Measurements from ENCODE around the gene ABCB1.

DNA sequence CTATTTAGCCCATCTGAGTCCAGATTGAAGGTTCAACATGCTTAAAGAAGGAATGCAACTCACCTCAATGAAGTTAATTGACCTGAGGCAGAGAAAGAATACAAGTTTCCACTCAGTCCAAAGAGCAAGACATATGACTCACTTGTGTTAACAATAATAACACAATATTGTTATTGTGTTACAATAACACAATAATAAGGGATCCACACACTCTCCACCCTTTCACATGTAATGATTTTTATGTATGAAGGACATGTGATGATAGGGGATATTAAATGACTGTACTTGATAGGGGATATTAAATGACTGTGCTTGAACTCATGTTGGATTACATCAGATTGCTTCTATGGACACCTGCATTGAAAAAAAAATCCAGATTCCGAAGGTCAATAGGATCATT is 3.6 kb upstream of the ABCB1 start:
- TF ChIP-seq CTCF (conservative IDR thresholded peaks at IDR 0.05): no peak
- TF ChIP-seq ZFX (IDR thresholded peaks at IDR 0.05): no peak

Data from C4-2B (cell line).